ENCODE measurements around the gene CLEC18C.
A peak's percentile ranks its signal among the peaks of the same experiment; 100 is the strongest.
"Not testable (repeated sequence)": the region's sequence is repeated elsewhere in the genome, so short reads cannot be mapped to it uniquely, and the experiment has no call there.

Gene CLEC18C

GRCh38 chr16:70204668-70205405 lies 31.2 kb downstream of the CLEC18C start:
- not testable (repeated sequence) for DNase-seq; ATAC-seq (replicated peaks); H3K9me3 Mint-ChIP-seq; H3K27me3 Mint-ChIP-seq; H3K4me1 Mint-ChIP-seq (ENCODE audit: low read depth in 2 of 2); H3K27ac Mint-ChIP-seq; H3K4me3 Mint-ChIP-seq
- H3K36me3 Mint-ChIP-seq (ENCODE audit: insufficient read depth): peaks cover 12% of the 10 kb centered on the region

GRCh38 chr16:70206382-70206781 lies 32.8 kb downstream of the CLEC18C start:
- H3K4me1 Mint-ChIP-seq (ENCODE audit: low read depth in 2 of 2); H3K9me3 Mint-ChIP-seq; ATAC-seq (replicated peaks); H3K4me3 Mint-ChIP-seq; DNase-seq; H3K27ac Mint-ChIP-seq; H3K27me3 Mint-ChIP-seq: not testable (repeated sequence)
- H3K36me3 Mint-ChIP-seq (ENCODE audit: insufficient read depth): peaks cover 12% of the 10 kb centered on the region

GRCh38 chr16:70218586-70218985 lies 45.0 kb downstream of the CLEC18C start:
- not testable (repeated sequence) for H3K27ac Mint-ChIP-seq; H3K9me3 Mint-ChIP-seq; H3K27me3 Mint-ChIP-seq; H3K4me1 Mint-ChIP-seq (ENCODE audit: low read depth in 2 of 2); ATAC-seq (replicated peaks); H3K4me3 Mint-ChIP-seq; DNase-seq
- peaks cover 58% of the 10 kb centered on the region for H3K36me3 Mint-ChIP-seq (ENCODE audit: insufficient read depth)

GRCh38 chr16:70222574-70222973 lies 49.0 kb downstream of the CLEC18C start:
- not testable (repeated sequence) for H3K4me3 Mint-ChIP-seq; H3K9me3 Mint-ChIP-seq; H3K27me3 Mint-ChIP-seq; H3K4me1 Mint-ChIP-seq (ENCODE audit: low read depth in 2 of 2); DNase-seq; ATAC-seq (replicated peaks)
- H3K27ac Mint-ChIP-seq: peak overlapping the region; percentile 72 to 77
- H3K36me3 Mint-ChIP-seq (ENCODE audit: insufficient read depth): peaks cover 57% of the 10 kb centered on the region

GRCh38 chr16:70223216-70223615 lies 49.6 kb downstream of the CLEC18C start:
- not testable (repeated sequence) for H3K9me3 Mint-ChIP-seq; H3K4me1 Mint-ChIP-seq (ENCODE audit: low read depth in 2 of 2); H3K4me3 Mint-ChIP-seq; ATAC-seq (replicated peaks); DNase-seq; H3K27me3 Mint-ChIP-seq
- Mint-ChIP-seq H3K27ac (peak overlapping the region; percentile 72 to 77), H3K36me3 (ENCODE audit: insufficient read depth) (peaks cover 58% of the 10 kb centered on the region)

GRCh38 chr16:70223971-70224513 lies 50.5 kb downstream of the CLEC18C start:
- peaks cover 59% of the 10 kb centered on the region for H3K36me3 Mint-ChIP-seq (ENCODE audit: insufficient read depth)
- H3K27me3 Mint-ChIP-seq; DNase-seq; ATAC-seq (replicated peaks); H3K4me3 Mint-ChIP-seq; H3K9me3 Mint-ChIP-seq; H3K4me1 Mint-ChIP-seq (ENCODE audit: low read depth in 2 of 2): not testable (repeated sequence)
- peak overlapping the region; percentile 72 to 77 for H3K27ac Mint-ChIP-seq

- H3K36me3 Mint-ChIP-seq (ENCODE audit: insufficient read depth): peaks cover 56% of the 10 kb centered on the region
- H3K4me3 Mint-ChIP-seq; H3K9me3 Mint-ChIP-seq; H3K27ac Mint-ChIP-seq; ATAC-seq (replicated peaks); H3K4me1 Mint-ChIP-seq (ENCODE audit: low read depth in 2 of 2); H3K27me3 Mint-ChIP-seq; DNase-seq: not testable (repeated sequence)
Observed at GRCh38 chr16:70224645-70225044, 51.1 kb downstream of the CLEC18C start.

GRCh38 chr16:70225430-70225829 lies 51.8 kb downstream of the CLEC18C start:
- DNase-seq; ATAC-seq (replicated peaks); H3K27ac Mint-ChIP-seq; H3K4me1 Mint-ChIP-seq (ENCODE audit: low read depth in 2 of 2); H3K27me3 Mint-ChIP-seq; H3K9me3 Mint-ChIP-seq; H3K4me3 Mint-ChIP-seq: not testable (repeated sequence)
- peaks cover 50% of the 10 kb centered on the region for H3K36me3 Mint-ChIP-seq (ENCODE audit: insufficient read depth)

GRCh38 chr16:70226024-70226423 lies 52.4 kb downstream of the CLEC18C start:
- ATAC-seq (replicated peaks); H3K4me3 Mint-ChIP-seq; H3K27me3 Mint-ChIP-seq; H3K9me3 Mint-ChIP-seq; DNase-seq; H3K27ac Mint-ChIP-seq; H3K4me1 Mint-ChIP-seq (ENCODE audit: low read depth in 2 of 2): not testable (repeated sequence)
- peaks cover 55% of the 10 kb centered on the region for H3K36me3 Mint-ChIP-seq (ENCODE audit: insufficient read depth)

- not testable (repeated sequence) for H3K27me3 Mint-ChIP-seq; H3K27ac Mint-ChIP-seq; H3K4me3 Mint-ChIP-seq; H3K9me3 Mint-ChIP-seq; DNase-seq; H3K4me1 Mint-ChIP-seq (ENCODE audit: low read depth in 2 of 2); ATAC-seq (replicated peaks)
- H3K36me3 Mint-ChIP-seq (ENCODE audit: insufficient read depth): peaks cover 75% of the 10 kb centered on the region
Observed at GRCh38 chr16:70231831-70232230, 58.2 kb downstream of the CLEC18C start.

All from effector memory CD8-positive, alpha-beta T cell (primary cell).